GM19099 (cell line): ENCODE results near the gene NEDD4L.

Experiments
- POLR2A ChIP-seq: IDR thresholded peaks from 3 replicates; pipeline ENCODE4 v1.6.1; 2011; ENCODE audit warnings: low read depth; ENCODE audit not compliant: insufficient read length; ENCODE audit errors: extremely low read depth

The NEDD4L gene

DNA sequence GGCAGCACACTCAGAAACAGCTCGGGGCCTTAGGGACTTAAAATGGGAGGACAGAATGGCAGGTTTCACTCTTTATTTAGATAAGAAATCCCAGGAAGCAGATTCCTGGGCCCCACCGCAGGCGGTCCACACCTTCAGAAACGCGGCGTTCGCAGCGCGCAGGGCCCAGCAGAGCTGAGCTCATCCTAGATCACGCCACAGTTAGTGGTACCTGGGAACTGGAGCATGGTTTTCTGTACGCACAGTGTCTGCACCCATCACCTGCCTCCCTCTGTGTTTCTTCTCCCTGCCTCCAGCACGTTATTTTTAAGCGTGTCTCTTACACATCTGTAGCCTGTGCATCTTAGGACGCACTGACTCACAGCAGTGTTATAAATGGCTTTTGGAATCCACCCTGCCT, 342.8 kb downstream of the NEDD4L start:
- no peak for TF ChIP-seq POLR2A

DNA sequence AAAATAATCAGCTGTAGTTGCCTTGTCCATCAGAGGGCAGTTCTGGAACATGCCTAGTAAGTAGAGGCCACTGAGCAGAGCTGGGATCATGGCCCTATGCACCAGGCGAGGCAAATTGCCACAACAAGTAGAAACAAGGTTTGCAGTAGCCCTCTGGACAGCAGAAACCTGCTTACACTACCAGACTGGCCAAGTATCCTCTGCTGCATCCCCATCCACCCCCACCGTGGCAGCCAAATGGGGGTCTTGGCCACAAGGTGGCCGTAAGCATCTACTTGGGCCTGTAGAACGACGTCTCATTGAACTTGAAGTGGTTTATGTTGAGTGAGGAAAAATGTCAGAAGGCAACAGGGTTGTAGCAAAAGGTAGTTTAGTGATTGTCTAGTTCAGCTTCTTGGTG, 343.7 kb downstream of the NEDD4L start:
- no peak for TF ChIP-seq POLR2A

DNA sequence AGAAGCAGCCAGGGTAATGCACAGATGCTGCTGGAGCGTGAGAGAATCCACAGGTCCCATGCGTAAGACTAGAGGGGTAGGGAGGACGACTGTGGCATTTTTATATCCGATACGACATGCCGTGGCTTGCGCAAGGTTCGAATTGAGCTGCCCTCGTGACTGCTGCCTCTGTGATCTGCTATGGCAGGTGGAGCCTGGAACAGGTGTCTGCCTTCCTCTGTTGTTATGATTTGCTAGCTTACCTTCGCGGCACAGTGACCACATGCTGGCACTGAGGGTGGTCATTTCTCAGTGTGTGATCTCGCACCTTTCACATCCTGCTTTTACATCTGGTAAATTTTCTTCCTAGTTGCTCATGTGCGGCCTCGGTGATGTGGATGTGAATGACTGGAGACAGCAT, 344.7 kb downstream of the NEDD4L start:
- TF ChIP-seq POLR2A: no peak

DNA sequence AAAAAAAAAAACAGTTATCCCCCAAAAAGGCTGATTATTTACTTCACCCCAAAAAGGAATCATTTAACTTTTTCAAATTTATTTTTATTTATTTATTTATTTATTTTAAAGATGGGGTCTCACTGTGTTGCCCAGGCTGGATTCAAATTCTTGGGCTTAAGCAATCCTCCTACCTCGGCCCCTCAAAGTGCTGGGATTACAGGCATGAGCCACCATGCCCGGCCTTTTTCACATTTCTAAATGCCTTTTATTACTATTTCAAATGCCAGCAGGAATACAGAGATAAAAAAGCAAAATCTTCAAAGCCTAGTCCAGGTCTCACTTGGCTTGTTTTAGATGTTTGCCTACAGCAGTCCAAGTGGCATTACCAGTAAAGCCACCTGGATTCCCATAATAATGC, 345.7 kb downstream of the NEDD4L start:
- TF ChIP-seq POLR2A: no peak

DNA sequence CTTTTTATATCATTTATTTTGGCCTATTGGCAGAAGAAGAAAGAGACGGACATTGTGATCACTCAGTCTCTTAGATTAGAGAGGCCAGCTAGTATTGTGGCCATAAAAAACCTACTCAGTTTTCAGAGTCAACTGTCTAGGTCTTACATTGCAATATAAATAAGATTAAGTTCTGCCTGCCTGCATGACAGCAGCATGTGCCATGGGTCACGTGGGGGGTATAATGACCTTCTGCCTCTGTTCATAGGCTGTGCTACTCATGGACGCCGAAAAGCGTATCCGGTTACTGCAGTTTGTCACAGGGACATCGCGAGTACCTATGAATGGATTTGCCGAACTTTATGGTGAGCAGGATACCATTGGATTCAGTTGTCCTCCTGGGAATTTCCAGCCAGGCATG, 346.4 kb downstream of the NEDD4L start:
- no peak for TF ChIP-seq POLR2A

DNA sequence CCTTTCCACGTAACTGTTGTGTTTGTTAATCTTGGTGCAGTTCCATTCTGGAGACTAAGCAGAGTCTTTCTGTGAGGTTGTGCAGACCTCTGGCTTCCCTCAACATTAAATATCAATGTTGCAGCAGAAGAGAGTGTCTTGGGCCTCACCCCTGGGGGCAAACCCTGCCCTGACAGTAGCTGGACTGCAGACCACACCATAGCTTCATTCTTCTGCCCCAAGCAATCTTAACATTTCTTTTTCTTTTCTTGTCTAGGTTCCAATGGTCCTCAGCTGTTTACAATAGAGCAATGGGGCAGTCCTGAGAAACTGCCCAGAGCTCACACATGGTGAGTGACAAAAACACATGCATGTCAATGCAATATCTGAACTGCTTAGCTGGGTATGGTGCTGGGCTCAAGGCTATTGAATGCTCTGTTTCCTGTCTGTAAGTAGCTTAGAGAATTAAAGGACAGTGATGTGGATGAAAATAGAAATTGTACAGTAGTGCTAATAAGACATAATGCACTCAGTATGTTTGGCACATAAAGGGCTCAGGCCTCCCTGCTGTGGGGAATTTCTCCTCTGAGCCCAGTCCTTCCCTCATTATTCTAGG, 347.3 kb downstream of the NEDD4L start:
- no peak for TF ChIP-seq POLR2A

DNA sequence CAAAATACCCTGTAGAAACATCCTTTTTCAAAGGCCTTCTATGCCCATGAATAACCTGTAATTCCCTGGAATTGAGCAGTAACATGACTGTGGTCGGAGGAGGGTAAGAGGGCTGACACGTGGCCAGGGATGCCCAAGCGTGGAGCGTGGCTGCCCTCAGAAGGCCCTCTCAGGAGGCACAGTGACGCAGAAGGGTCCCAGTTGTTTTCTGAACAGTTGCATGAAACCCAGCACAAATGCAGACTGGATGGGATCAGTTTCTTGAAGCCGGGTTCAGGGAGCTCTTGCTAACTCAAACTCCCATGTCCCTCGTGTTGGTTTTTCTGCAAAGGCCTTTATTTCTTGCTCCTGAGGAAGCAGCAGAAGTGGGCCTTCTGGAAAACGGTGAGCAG, 347.9 kb downstream of the NEDD4L start:
- TF ChIP-seq POLR2A: no peak

DNA sequence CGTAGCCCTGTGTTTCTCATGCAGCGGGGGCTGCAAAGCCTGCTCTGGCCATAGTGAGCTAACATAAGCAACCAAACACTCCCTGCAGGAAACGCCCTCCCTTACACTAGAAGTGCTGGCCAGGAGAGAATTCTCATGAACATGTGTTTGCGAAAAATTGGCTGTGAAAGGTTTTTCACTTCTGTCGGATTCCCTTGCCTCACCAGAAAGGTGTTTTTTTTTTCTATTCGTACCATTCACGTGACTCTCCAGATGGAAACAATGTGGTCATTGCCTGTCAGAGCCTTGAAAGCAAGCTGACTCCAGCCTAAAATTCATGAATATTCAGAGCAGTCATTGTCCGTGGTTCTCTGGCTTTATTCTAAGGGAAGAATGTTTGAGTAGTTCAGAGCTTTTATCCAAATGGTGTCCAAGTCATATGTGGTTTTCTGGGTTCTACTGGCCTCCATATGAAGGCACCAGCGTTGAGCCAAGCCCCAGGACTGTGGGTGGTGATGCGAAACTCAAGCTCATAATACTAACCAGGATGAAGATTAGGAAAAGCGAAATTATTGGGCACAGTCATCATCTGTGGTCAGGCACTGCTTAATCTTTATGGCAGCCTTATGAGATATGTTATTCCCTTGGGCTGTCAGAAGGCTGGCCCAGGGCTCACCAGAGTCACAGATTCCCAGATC, 348.4 kb downstream of the NEDD4L start:
- no peak for TF ChIP-seq POLR2A

DNA sequence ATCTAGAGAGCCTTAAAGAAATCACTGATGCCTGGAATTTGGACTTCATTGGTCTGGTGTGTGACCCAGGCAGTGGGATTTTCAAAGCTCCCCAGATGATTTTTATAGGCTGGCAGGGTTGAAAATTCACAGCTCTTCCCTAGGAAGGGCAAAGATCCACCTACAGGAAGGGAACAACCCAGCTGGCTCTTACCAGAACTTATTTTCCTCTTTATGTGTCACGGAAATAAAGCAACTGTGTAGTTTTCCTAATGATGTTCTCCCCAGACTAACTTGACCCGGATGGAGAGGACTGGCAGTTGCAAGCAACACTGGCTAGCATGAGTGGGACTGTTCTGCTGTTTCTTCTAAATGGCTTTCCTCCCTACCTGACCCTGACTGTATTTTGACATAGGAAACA, 349.3 kb downstream of the NEDD4L start:
- TF ChIP-seq POLR2A: no peak

DNA sequence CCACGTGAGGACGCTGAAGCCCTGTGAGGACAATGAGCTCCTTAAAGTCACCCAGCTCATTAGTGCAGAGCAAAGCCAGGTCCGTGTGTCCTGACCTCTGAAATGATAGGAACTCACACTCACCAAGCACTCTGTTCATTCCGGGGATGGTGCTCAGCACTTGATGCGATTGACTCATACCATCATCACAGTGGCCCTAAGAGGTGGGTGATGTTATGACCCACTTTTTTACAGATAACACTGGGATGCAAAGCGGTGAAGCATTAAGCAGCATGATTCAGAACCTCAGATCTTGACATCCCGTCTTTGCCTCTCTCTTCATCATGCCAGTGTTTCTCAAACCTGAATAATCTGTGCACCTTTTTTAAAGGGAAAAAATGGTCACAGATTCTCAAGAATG, 350.0 kb downstream of the NEDD4L start:
- no peak for TF ChIP-seq POLR2A

DNA sequence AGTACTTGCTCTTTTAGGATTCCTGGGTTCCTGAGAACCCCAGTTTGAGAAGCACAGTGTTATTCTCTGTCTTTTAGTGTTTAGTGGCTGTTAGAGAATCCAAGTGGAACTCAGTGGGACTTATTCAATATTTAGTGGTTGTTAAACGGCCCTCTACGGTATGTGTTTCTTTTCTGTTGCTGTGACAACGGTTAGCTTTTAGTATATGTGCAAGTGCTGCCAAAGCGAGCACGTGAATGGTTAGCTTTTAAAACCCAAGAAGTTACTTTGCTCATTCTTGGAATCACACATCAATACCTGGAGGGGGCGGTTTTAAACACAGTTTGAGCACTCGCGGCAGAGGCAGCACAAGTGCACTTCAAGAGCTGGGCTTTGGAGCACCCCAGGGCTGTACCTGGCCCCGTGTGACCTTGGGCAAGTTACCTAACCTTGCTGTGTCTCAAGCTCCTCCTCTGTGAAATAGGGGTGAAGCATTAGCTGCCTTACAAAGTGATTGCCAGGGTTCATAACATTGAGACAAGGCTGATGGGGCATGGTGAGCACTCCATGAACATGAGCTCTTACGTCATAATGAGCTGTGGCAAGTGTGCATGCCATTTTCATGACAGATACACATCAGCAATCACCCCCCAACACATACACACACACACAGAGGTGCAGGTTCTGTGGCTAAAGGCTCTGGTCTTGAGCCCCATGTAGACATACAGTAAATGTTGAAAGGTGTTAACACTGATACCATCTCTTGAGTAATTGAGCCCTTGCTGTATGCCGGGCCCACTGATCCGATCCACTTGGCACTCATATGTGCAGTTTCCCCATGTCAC, 350.8 kb downstream of the NEDD4L start:
- TF ChIP-seq POLR2A: no peak

DNA sequence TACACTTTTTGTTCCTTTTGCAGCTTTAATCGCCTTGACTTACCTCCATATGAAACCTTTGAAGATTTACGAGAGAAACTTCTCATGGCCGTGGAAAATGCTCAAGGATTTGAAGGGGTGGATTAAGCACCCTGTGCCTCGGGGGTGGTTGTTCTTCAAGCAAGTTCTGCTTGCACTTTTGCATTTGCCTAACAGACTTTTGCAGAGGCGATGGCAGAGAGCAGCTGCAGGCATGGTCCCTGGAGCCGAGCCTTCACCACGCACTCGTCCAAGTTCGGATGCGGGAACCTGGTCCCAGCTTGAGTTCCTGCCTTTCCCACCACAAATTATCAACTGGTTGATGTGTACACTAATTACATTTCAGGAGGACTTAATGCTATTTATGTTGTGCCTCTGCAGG, 352.1 kb downstream of the NEDD4L start:
- no peak for TF ChIP-seq POLR2A

DNA sequence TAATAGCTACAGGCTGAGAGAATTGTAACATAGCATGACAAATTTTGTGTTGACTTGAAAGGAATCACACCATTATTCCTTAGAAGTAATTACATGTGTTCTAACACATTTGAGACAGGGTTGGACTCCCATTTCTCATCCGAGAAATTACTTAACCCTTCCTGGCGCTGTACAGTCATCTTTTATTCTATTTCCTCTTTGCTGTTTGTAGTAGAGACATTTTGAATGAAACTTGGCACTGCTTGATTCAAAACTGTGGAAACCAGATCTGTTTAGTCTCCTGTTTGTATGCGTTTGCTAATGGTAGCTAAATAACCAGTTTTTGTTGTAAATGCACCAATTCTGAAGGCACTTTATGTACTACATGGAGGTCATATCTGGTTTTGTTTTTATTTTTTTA, 352.9 kb downstream of the NEDD4L start:
- TF ChIP-seq POLR2A: no peak

DNA sequence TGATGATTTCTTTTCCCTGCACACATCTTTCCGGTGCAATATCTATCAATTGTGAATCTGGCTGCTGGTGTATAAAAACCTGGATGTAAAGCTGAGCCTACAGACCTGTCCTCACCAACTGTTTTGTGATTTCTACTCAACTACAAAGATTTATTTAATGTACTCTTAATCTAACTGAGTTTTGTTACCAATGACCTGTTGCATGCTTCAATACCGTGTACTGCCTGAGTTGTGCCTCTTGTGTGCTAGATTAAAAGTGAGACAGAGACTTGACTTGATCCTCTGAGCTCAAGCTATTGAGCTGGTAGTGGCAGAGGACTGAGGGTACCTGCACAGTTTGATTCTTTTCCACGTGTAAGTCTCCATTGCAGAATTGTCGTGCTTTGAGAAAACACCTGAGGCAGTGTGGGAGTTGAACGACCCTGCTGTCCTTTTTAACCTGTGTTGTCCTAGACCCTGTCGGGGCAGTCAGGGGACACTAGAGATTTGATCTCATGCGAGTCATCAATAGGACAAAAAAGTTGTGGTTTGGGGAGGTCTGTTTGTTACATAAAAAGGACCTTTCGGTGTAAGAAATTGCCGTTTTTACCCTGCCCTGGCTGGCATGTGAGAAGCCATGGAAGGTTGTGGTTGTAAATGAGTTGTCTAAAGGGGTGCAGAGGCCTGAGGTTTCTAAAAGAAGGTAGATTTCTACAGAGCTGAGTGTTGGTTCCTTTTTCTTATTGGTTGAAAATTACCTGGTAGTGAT, 353.5 kb downstream of the NEDD4L start:
- no peak for TF ChIP-seq POLR2A

DNA sequence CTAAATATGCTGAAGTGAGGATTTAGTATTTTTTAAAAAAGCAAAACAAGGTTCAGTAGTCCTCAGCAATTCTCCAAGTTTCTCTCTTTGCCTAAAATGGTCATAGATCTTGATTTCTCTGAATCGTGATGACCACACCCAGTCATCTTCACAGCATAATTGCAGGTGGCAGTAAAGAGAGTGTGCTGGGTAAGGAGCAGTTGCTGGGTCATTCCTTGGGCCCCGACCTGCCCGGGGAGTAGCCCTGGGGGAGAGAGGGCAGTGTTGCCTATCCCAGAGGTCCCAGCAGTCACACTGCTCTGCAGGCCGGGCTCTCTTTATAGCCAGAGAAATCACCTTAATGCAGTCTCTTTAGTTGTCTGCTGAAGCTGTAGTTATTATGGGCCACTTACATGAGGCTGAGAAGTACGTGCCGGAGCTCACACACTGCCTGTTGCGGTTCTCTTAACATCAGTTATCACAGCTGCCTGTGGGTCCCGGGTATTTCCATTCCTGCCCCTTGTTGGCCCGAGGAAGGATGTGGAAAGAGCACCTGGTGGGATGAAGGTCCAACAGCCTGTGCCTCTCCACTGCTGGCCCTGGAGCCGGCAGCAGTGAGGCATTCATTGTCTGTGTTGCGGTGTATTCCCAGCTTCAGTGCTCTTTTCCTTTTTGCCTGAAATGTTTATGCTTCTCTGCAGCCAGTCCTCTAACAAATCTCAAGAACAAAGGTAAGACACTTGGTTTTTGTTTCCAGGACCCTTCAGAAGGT, 354.8 kb downstream of the NEDD4L start:
- TF ChIP-seq POLR2A: no peak

DNA sequence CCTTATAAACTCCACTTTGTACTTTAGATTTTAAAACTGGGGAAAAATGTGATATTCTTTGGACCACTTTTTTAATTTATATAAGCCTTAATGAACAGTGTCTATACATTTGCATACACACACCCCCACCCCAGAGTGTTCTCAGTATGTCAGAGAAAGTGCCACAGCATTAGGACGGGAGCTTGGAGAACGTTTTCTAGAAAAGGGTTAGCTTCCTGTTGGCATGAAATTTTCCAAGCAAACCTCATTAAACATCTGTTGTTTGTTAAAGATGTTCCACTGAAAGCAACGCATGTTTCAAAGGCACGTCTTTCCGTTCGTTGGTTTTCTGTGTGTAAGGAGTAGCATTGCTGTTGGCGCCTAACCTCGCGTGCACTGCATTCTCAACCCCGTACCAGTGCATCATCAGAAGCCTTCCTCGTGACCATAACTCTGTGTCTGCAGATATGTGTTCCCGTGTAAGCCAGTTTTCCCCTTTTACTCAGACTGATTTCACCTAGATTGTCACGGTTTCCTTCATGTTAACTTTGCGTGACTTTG, 356.4 kb downstream of the NEDD4L start:
- TF ChIP-seq POLR2A: no peak
